ENCODE results near the gene RNH1.

RNH1 gene

GRCh38 chr11:498297-499181 is 8.5 kb downstream of the RNH1 start:
- no peaks in the 10 kb centered on the region for H3K9me2 ChIP-seq (replicated peaks; ENCODE audit: control insufficient read depth, low read length)
- no peaks in the 10 kb centered on the region for H3K9me3 ChIP-seq (ENCODE audit: control insufficient read depth, insufficient read depth, low read length)
- H3K27ac ChIP-seq (ENCODE audit: low read depth, low read length), result no peak overlapping the region
- peaks cover 52% of the 10 kb centered on the region for H3K36me3 ChIP-seq (ENCODE audit: control insufficient read depth, low read length)
- no peaks in the 10 kb centered on the region for H3F3A ChIP-seq (ENCODE audit: control insufficient read depth, insufficient read depth)
- H3K4me2 ChIP-seq (ENCODE audit: low read length), result no peak overlapping the region
- TF ChIP-seq CTCF (IDR thresholded peaks at IDR 0.05; ENCODE audit: low read depth, low read length, poor library complexity, severe bottlenecking), result no peak
- no peak for TF ChIP-seq EZH2phosphoT487 (IDR thresholded peaks at IDR 0.05; ENCODE audit: borderline replicate concordance, low read length)
- no peaks in the 10 kb centered on the region for H3K27me3 ChIP-seq (ENCODE audit: control insufficient read depth, low read length)
- H3K79me2 ChIP-seq (ENCODE audit: control insufficient read depth, low read length), result peaks cover 11% of the 10 kb centered on the region
- H3K4me1 ChIP-seq (ENCODE audit: control insufficient read depth, low read length), result no peaks in the 10 kb centered on the region
- H4K20me1 ChIP-seq (ENCODE audit: control insufficient read depth, insufficient read depth, low read depth, low read length), result no peaks in the 10 kb centered on the region
- no peak overlapping the region for H3K4me3 ChIP-seq (ENCODE audit: low read length)

GRCh38 chr11:497565-498296 is 9.3 kb downstream of the RNH1 start:
- H3K27ac ChIP-seq (ENCODE audit: low read depth, low read length), result no peak overlapping the region
- peaks cover 5% of the 10 kb centered on the region; the same call in 1 of the 2 replicates for H3K79me2 ChIP-seq (ENCODE audit: control insufficient read depth, low read length)

DNA sequence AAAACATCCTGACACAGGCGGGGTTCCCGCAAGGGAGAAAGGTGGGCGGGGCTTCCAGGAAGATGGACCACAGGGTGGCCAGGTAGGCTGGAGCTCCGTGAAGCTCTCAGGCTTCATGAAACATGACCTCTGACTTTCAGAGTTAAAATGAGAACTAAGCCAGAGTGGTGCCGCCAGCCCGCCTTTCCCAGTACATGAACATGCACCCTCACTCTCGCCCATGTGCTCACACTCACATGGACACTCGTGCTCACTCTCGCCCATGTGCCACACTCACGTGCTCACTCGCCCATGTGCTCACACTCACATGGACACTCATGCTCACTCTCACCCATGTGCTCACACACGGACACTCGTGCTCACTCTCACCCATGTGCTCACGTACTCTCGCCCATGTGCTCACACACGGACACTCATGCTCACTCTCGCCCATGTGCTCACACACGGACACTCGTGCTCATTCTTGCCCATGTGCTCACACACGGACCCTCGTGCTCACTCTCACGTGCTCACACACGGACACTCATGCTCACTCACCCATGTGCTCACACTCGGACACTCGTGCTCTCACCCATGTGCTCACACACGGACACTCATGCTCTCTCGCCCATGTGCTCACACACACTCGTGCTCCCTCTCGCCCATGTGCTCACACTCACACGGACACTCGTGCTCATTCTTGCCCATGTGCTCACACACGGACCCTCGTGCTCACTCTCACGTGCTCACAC is 10.0 kb downstream of the RNH1 start:
- H3K4me2 ChIP-seq (ENCODE audit: low read length), result no peak overlapping the region
- H3K79me2 ChIP-seq (ENCODE audit: control insufficient read depth, low read length), result no peaks in the 10 kb centered on the region
- H4K20me1 ChIP-seq (ENCODE audit: control insufficient read depth, insufficient read depth, low read depth, low read length), result no peaks in the 10 kb centered on the region
- no peaks in the 10 kb centered on the region for H3K27me3 ChIP-seq (ENCODE audit: control insufficient read depth, low read length)
- no peak overlapping the region for H3K27ac ChIP-seq (ENCODE audit: low read depth, low read length)
- H3K9me3 ChIP-seq (ENCODE audit: control insufficient read depth, insufficient read depth, low read length), result no peaks in the 10 kb centered on the region
- TF ChIP-seq CTCF (IDR thresholded peaks at IDR 0.05; ENCODE audit: low read depth, low read length, poor library complexity, severe bottlenecking) (no peak), EZH2phosphoT487 (IDR thresholded peaks at IDR 0.05; ENCODE audit: borderline replicate concordance, low read length) (no peak)
- H3K9me2 ChIP-seq (replicated peaks; ENCODE audit: control insufficient read depth, low read length), result no peaks in the 10 kb centered on the region
- H3K4me1 ChIP-seq (ENCODE audit: control insufficient read depth, low read length), result peaks cover 7% of the 10 kb centered on the region
- no peaks in the 10 kb centered on the region for H3F3A ChIP-seq (ENCODE audit: control insufficient read depth, insufficient read depth)
- peaks cover 53% of the 10 kb centered on the region for H3K36me3 ChIP-seq (ENCODE audit: control insufficient read depth, low read length)
- H3K4me3 ChIP-seq (ENCODE audit: low read length), result no peak overlapping the region

More at GRCh38 chr11:497565-498296, 9.3 kb downstream of the RNH1 start:
- peaks cover 53% of the 10 kb centered on the region for H3K36me3 ChIP-seq (ENCODE audit: control insufficient read depth, low read length)
- H4K20me1 ChIP-seq (ENCODE audit: control insufficient read depth, insufficient read depth, low read depth, low read length), result no peaks in the 10 kb centered on the region
- H3F3A ChIP-seq (ENCODE audit: control insufficient read depth, insufficient read depth), result no peaks in the 10 kb centered on the region
- H3K4me3 ChIP-seq (ENCODE audit: low read length), result no peak overlapping the region
- no peaks in the 10 kb centered on the region for H3K27me3 ChIP-seq (ENCODE audit: control insufficient read depth, low read length)
- H3K4me2 ChIP-seq (ENCODE audit: low read length), result no peak overlapping the region
- TF ChIP-seq EZH2phosphoT487 (IDR thresholded peaks at IDR 0.05; ENCODE audit: borderline replicate concordance, low read length), result no peak
- TF ChIP-seq CTCF (IDR thresholded peaks at IDR 0.05; ENCODE audit: low read depth, low read length, poor library complexity, severe bottlenecking), result no peak
- no peaks in the 10 kb centered on the region for H3K9me2 ChIP-seq (replicated peaks; ENCODE audit: control insufficient read depth, low read length)
- H3K4me1 ChIP-seq (ENCODE audit: control insufficient read depth, low read length), result peaks cover 4% of the 10 kb centered on the region
- no peaks in the 10 kb centered on the region for H3K9me3 ChIP-seq (ENCODE audit: control insufficient read depth, insufficient read depth, low read length)
